SK-MEL-5 (cell line): ENCODE data around the gene RMND1. TPM values are rescaled to one million over a fixed set of nuclear protein-coding genes. Genes with fewer than 3 reads are reported as not detected.

Source experiments
- DNase-seq: peaks from one replicate; pipeline ENCODE4 v3.0.0-alpha.2; 2016; ENCODE audit warnings: low read depth, low spot score
- in situ Hi-C: cut with HindIII; loops from 2 replicates; pipeline ENCODE4 v1.10.0; 2016; ENCODE audit warnings: low sequenced_read_pairs, high pct_unique_total_duplicates, low pct_unique_long_range_greater_than_20kb
- polyA plus RNA-seq, 2 experiments: library from polyadenylated mRNA; depleted of rRNA; stranded (reverse); fragments of >200 nt; gene quantifications; 2 replicates each; pipeline ENCODE4 v1.2.3, GENCODE V29; 2015
- total RNA-seq: library from RNA; depleted of rRNA; stranded (reverse); fragments of >200 nt; shearing (Covaris generic); gene quantifications from 2 replicates; pipeline ENCODE4 v1.2.3, GENCODE V29; 2014; rRNA removed

The RMND1 gene, protein sequence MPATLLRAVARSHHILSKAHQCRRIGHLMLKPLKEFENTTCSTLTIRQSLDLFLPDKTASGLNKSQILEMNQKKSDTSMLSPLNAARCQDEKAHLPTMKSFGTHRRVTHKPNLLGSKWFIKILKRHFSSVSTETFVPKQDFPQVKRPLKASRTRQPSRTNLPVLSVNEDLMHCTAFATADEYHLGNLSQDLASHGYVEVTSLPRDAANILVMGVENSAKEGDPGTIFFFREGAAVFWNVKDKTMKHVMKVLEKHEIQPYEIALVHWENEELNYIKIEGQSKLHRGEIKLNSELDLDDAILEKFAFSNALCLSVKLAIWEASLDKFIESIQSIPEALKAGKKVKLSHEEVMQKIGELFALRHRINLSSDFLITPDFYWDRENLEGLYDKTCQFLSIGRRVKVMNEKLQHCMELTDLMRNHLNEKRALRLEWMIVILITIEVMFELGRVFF
- total RNA-seq: 42.5 and 42.6 TPM in 2 replicates
- polyA plus RNA-seq (2015; cell fraction: cytosol; rRNA removed): 20.4 and 21.7 TPM in 2 replicates
- polyA plus RNA-seq (2015; cell fraction: nucleus; rRNA removed): 18.6 and 19.9 TPM in 2 replicates

DNA sequence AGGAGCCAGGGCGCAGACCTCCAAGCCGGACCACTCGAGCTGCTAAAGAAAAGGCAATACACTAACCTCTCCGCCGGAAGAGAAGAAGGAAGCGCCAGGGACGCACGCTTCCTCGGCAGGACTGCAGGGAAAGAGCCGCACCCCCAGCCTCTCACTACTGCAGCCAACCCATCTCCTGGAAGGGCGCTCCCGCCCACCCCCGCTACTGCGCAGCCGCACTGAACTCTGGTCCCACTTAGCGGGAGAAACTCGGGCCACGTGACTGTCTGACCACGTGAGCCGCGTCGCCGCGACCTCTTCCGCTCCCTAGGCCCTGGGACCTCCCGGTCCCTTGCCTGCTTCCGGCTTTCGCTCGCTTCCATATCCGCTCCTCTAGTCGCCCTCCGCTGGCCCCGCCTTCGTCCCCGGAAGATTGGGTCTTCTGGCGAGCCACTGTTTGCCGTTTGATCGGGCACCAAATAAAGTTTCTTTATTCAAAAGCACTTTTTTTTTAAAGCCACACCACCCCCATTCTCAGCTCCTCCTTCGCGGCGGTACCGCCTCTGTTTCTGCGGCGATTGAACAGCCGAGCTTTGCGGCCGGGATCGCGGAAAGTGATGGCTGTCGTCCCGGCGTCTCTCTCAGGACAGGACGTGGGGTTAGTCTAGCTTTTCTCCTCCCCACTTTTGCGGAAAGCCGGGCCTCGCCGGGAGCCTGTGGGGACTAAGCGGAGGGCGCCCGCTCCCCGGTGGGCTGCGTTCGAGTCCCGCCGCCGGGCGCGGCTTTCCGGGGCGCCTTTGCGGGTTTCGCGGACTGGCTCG, at the start of gene RMND1:
TSS of gene RMND1 (minus strand) at position 177 of the 800 bp plus-strand sequence. CDS start 6,315 bp downstream, outside the sequence.
- DNase-seq: peak; percentile 99
- in situ Hi-C loops: no loop called here

DNA sequence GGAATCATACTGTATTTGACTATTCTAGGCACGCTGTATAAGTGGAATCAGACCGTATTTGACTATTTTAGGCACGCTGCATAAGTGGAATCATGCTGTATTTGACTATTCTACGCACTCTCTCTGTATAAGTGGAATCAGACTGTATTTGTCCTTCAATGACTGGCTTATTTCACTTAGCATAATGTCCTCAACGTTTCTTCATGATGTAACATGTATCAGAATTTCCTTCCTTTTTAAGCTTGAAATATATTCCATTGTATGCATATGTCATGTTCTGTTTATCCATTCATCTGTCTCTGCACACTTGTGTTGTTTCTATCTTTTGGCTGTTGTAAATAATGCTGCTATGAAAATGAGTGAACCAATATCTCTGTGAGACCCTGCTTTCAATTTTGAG, 47.6 kb upstream of the RMND1 start:
- in situ Hi-C loops: no loop called here
- no peak for DNase-seq

DNA sequence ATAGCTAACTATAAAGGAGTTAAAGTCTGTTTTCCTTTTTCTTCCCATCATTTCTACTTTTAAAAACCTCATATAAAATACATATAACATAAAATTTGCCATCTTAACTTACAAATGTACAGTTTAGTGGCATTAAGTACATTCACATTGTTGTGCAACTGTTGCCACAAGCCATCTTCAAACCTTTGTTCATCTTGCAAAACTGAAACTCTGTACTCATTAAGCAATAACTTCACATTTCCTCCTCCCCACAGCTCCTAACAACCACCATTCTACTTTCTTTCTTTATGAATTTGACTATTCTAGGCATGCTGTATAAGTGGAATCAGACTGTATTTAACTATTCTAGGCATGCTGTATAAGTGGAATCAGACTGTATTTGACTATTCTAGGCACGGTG, 46.4 kb upstream of the RMND1 start:
- in situ Hi-C loops: no loop called here
- DNase-seq: no peak

DNA sequence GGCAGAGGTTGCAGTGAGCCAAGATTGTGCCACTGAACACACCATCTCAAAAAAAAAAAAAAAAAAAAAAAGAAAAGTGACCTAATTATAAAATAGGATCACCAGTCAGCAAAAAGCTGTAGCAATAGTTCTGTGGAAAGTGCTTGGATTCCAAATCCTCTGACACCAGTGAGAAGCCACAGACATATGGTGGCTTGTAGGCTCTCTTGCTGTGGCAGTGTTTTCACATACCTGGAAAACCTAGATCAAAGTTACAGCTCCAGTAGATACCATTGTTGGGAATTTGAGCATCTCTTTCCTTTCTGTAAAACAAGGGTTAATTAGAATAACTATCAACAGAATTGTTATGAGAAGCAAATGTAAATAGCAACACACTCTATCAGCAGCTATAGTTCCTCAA, 46.0 kb upstream of the RMND1 start:
- in situ Hi-C loops: no loop called here
- no peak for DNase-seq

- in situ Hi-C loops: no loop called here
- no peak for DNase-seq
These were observed 43.5 kb upstream of the RMND1 start for GRCh38 chr6:151495380-151495779.

DNA sequence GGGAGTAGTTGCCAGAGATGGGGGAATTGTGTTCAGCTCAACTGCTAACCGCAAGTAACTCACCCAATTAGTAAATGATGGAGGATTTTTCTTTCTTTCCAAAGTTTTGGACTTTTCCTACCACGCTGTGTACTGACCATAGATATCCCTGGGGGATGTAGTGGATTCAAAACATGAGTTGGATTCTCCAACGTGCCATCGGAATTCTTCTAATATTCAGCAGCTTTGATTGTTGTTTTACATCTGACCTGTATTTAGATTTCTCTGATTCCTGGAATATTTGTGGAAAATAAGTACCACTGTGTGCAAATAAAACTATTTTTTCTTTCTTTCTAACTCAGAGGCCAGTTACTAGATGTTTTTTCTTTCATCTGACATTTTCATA, 43.0 kb upstream of the RMND1 start:
- in situ Hi-C loops: no loop called here
- no peak for DNase-seq

- in situ Hi-C loops: no loop called here
- no peak for DNase-seq
These were observed 42.5 kb upstream of the RMND1 start for GRCh38 chr6:151494235-151494935.

- in situ Hi-C loops: no loop called here
- DNase-seq: no peak
These were observed 41.9 kb upstream of the RMND1 start, which contains the start of gene CCDC170 for GRCh38 chr6:151493804-151494234. Gene CCDC170 (plus strand): TSS chr6:151494017. CDS start chr6:151494129, 112 bp downstream.

DNA sequence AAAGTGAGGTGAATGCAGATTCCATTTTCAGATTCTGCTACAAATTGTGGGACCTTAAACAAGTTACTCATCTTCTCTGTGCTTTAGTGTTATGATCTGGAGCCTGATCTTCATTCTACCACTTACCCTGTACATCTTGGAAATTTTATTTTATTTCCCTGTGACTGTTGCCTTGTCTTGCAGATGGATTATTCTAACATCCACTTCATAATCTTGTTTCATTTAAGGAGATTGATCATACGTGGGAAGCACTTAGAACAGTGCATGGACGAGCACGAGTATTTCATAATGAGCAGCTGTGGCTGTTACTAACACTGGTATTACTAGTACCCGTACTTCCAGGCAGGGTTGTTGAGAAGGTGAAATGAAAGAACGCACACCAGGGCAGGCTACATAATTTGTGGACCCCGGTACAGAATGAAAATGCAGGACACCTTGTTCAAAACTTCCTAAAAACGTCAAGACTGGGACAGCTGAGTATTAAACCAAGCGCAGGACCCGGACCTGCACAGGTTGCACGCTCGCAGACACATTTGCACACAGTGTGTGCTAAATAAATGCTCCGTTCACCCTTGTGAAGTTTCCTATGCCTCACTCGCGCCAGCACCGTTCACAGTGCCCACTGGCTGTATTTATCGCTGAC, 41.4 kb upstream of the RMND1 start:
- DNase-seq: no peak
- in situ Hi-C loops: no loop called here

DNA sequence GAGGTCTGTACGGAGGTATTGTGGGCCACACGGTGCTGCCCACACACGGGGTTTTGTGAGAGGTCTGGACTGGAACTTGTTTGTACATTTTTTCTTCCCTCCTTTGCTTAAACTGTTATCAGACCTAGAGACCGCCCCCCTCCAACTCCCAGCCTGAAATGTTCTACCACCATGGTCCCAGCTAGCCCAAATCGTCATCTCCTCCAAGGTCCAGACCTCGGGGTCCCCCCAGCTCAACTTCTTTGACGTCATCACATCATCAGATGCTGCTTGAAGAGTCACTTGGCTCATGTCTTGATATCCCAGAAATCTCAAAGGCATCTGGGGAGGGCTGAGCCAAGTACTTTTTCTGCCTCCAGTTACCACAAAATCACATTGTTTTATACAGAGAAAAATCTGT, 39.1 kb upstream of the RMND1 start:
- DNase-seq: no peak
- in situ Hi-C loops: no loop called here

- no peak for DNase-seq
- in situ Hi-C loops: no loop called here
These were observed 36.3 kb upstream of the RMND1 start for GRCh38 chr6:151488226-151488625.

- no peak for DNase-seq
- in situ Hi-C loops: no loop called here
These were observed 32.1 kb upstream of the RMND1 start for GRCh38 chr6:151483994-151484393.

DNA sequence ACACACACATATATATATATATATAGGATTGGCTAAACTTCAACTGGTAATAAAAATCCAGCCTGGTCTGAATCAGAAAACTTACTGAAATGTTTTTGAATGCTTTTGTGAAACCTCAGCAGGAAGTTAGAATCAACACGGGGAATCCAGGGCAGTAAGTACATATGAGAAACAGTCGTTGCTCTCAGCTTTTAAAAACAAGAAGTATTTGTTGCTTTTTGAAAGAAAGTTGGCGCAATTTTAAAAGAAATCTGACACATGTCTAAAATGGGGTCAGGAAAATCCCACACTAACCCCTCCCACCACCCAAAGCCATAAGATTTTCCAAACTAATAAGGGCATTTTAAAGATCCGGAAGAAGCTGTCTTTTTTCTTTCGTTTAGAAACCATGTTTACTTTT, 30.4 kb upstream of the RMND1 start:
- in situ Hi-C loops: no loop called here
- no peak for DNase-seq

GRCh38 chr6:151481786-151482185, 29.9 kb upstream of the RMND1 start:
- DNase-seq: no peak
- in situ Hi-C loops: no loop called here

GRCh38 chr6:151478670-151479069, 26.7 kb upstream of the RMND1 start:
- in situ Hi-C loops: no loop called here
- DNase-seq: no peak

DNA sequence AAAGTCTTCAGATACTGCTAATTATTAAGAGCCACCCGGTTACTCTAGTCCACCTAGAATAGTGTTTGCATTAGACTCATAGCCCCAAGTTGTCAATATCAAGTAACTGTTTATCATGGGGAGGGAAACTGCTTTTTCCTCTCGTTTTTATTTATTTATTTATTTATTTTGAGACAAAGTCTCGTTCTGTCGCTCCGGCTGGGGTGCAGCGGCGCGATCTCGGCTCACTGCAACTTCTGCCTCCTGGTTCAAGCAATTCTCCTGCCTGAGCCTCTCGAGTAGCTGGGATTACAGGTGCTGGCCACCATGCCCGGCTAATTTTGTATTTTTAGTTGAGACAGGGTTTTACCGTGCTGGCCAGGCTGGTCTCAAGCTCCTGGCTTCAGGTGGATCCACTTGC, 25.8 kb upstream of the RMND1 start:
- in situ Hi-C loops: no loop called here
- DNase-seq: no peak
